NCI-H1694 (cell line): ENCODE data around the gene COL23A1.

Source experiments
- DNase-seq: peaks from one replicate; lab custom pipeline; 2025; lab: John Stamatoyannopoulos, UW

COL23A1 gene

GRCh38 chr5:178356431-178356872 lies 233.7 kb downstream of the COL23A1 start:
- DNase-seq = no peak

- DNase-seq = no peak
Observed at GRCh38 chr5:178355671-178356070, 234.5 kb downstream of the COL23A1 start.

- DNase-seq = no peak
Observed at GRCh38 chr5:178353461-178353860, 236.7 kb downstream of the COL23A1 start.

GRCh38 chr5:178352035-178352349 lies 238.2 kb downstream of the COL23A1 start:
- no peak for DNase-seq

GRCh38 chr5:178351221-178352034 lies 238.8 kb downstream of the COL23A1 start:
- DNase-seq = no peak

GRCh38 chr5:178350361-178351220 lies 239.6 kb downstream of the COL23A1 start:
- no peak for DNase-seq

- no peak for DNase-seq
Observed at GRCh38 chr5:178349625-178350353, 240.4 kb downstream of the COL23A1 start.

GRCh38 chr5:178349075-178349511 lies 241.1 kb downstream of the COL23A1 start:
- DNase-seq = no peak

- no peak for DNase-seq
Observed at GRCh38 chr5:178348356-178349074, 241.7 kb downstream of the COL23A1 start.

- DNase-seq = no peak
Observed at GRCh38 chr5:178347956-178348355, 242.2 kb downstream of the COL23A1 start.

- DNase-seq = no peak
Observed at GRCh38 chr5:178346607-178347334, 243.4 kb downstream of the COL23A1 start.

- no peak for DNase-seq
Observed at GRCh38 chr5:178343306-178343705, 246.9 kb downstream of the COL23A1 start.

- no peak for DNase-seq
Observed at GRCh38 chr5:178341851-178342140, 248.4 kb downstream of the COL23A1 start.

GRCh38 chr5:178341091-178341850 lies 248.9 kb downstream of the COL23A1 start:
- no peak for DNase-seq

- DNase-seq = no peak
Observed at GRCh38 chr5:178340637-178341036, 249.6 kb downstream of the COL23A1 start.

GRCh38 chr5:178340187-178340586 lies 250.0 kb downstream of the COL23A1 start:
- DNase-seq = no peak

GRCh38 chr5:178339272-178339671 lies 250.9 kb downstream of the COL23A1 start:
- no peak for DNase-seq

- peak; percentile 39 for DNase-seq
Observed at GRCh38 chr5:178338750-178339144, 251.4 kb downstream of the COL23A1 start.

GRCh38 chr5:178338126-178338749 lies 252.0 kb downstream of the COL23A1 start:
- DNase-seq = no peak

GRCh38 chr5:178337334-178337741 lies 252.9 kb downstream of the COL23A1 start:
- no peak for DNase-seq
